ENCODE measurements around the gene TSPAN9.

Gene TSPAN9

GRCh38 chr12:3129301-3130056, 52.3 kb downstream of the TSPAN9 start:
- H3K27ac ChIP-seq (replicated peaks): no peak overlapping the region
- no peak overlapping the region for H3K4me3 ChIP-seq (replicated peaks; ENCODE audit: insufficient read depth, low read length)
- peak; percentile 50 to 87 for DNase-seq (ENCODE audit: low read depth in 1 of 2, low spot score in 1 of 2)
- TF ChIP-seq REST (IDR thresholded peaks at IDR 0.05; ENCODE audit: insufficient replicate concordance, low read depth) (no peak), SPI1 (IDR thresholded peaks at IDR 0.05; ENCODE audit: borderline replicate concordance, low read depth) (peak; percentile 59; the same call in 1 of the 2 replicates), POLR2AphosphoS5 (IDR thresholded peaks at IDR 0.05; ENCODE audit: low read depth) (peak; percentile 98), GABPA (IDR thresholded peaks at IDR 0.05; ENCODE audit: low read depth) (peak; percentile 28; the same call in 1 of the 2 replicates)
- TF ChIP-seq, protein P1, sequence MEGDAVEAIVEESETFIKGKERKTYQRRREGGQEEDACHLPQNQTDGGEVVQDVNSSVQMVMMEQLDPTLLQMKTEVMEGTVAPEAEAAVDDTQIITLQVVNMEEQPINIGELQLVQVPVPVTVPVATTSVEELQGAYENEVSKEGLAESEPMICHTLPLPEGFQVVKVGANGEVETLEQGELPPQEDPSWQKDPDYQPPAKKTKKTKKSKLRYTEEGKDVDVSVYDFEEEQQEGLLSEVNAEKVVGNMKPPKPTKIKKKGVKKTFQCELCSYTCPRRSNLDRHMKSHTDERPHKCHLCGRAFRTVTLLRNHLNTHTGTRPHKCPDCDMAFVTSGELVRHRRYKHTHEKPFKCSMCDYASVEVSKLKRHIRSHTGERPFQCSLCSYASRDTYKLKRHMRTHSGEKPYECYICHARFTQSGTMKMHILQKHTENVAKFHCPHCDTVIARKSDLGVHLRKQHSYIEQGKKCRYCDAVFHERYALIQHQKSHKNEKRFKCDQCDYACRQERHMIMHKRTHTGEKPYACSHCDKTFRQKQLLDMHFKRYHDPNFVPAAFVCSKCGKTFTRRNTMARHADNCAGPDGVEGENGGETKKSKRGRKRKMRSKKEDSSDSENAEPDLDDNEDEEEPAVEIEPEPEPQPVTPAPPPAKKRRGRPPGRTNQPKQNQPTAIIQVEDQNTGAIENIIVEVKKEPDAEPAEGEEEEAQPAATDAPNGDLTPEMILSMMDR (IDR thresholded peaks at IDR 0.05; ENCODE audit: insufficient read depth, low read length): no peak
- H3K27me3 ChIP-seq (ENCODE audit: insufficient read depth, poor library complexity, severe bottlenecking): peaks cover 34% of the 10 kb centered on the region

DNA sequence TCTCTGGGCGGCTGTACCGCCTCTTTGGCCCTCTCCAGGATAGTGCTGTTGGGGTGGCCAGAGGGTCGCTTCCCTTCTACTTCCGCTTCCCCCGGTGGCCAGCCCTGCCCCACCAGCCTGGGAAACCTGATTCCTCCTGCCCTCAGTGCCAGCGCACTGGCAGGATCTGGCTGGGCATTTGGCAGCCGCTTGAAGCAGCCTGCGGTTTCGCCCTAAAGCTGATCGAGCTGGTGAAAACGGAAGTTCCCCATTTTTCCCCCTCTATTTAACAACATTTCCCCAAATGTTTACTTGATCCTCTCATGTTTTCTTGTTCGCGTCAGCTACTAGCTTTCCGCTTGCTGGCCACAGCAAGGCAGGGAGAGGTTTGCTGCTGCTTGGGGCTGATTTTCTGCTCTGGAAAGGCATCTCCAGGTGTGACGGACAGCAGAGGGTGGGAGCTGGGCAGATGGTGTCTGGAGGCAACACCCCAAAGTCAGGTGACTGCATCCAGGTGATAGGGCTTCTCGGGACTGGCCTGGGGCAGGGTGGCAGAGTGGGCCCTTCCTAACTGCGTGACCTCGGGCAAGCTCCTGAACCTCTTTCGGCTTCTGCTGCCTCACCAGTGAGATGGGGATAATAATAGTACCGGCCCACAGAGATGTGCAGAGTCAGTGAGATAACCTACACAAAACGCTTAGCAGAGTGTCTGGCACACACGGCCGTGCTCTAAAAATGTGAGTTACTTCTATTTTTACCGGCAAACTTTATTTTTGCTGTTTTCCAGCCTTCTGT, 53.1 kb downstream of the TSPAN9 start:
- DNase-seq (ENCODE audit: low read depth in 1 of 2, low spot score in 1 of 2): peak in 1 of 2 experiments; percentile 69
- H3K4me3 ChIP-seq (replicated peaks; ENCODE audit: insufficient read depth, low read length): no peak overlapping the region
- H3K27ac ChIP-seq (replicated peaks): no peak overlapping the region
- H3K27me3 ChIP-seq (ENCODE audit: insufficient read depth, poor library complexity, severe bottlenecking): peaks cover 33% of the 10 kb centered on the region
- TF ChIP-seq GABPA (IDR thresholded peaks at IDR 0.05; ENCODE audit: low read depth): 0 out of 2 replicates have a peak, but pooled peaks have one; percentile 6
- peak; percentile 61; the same call in 1 of the 2 replicates for TF ChIP-seq SPI1 (IDR thresholded peaks at IDR 0.05; ENCODE audit: borderline replicate concordance, low read depth)
- TF ChIP-seq, protein P1 (IDR thresholded peaks at IDR 0.05; ENCODE audit: insufficient read depth, low read length): no peak
- no peak for TF ChIP-seq REST (IDR thresholded peaks at IDR 0.05; ENCODE audit: insufficient replicate concordance, low read depth)

GRCh38 chr12:3131129-3131528, 54.0 kb downstream of the TSPAN9 start:
- no peak for DNase-seq (ENCODE audit: low read depth in 1 of 2, low spot score in 1 of 2)
- no peak overlapping the region for H3K27ac ChIP-seq (replicated peaks)
- H3K27me3 ChIP-seq (ENCODE audit: insufficient read depth, poor library complexity, severe bottlenecking): peaks cover 31% of the 10 kb centered on the region
- TF ChIP-seq REST (IDR thresholded peaks at IDR 0.05; ENCODE audit: insufficient replicate concordance, low read depth) (no peak), SPI1 (IDR thresholded peaks at IDR 0.05; ENCODE audit: borderline replicate concordance, low read depth) (no peak)
- H3K4me3 ChIP-seq (replicated peaks; ENCODE audit: insufficient read depth, low read length): no peak overlapping the region
